SU-DHL-6 (cell line): ENCODE results near the gene ANGPTL2.

Experiments
- CTCF ChIP-seq: fragments of 200-600 bp; sonication (generic); IDR thresholded peaks from one replicate; pipeline ENCODE4 v1.5.1; 2017; ENCODE audit warnings: antibody characterized with exemption, mild to moderate bottlenecking, low read length, moderate library complexity; ENCODE audit not compliant: insufficient read depth, poor library complexity, severe bottlenecking
- EZH2phosphoT487 ChIP-seq: fragments of 200-600 bp; sonication (generic), shearing (Covaris generic); conservative IDR thresholded peaks from 2 replicates; pipeline ENCODE4 v1.6.1; 2018; ENCODE audit warnings: mild to moderate bottlenecking, antibody characterized with exemption, low read length, moderate library complexity, mixed read lengths

GRCh38 chr9:127112056-127112455, 10.4 kb downstream of the ANGPTL2 start:
- no peak for TF ChIP-seq EZH2phosphoT487
- TF ChIP-seq CTCF = no peak
